Measurements from ENCODE around the gene AKNAD1. TPM values are rescaled to one million over a fixed set of nuclear protein-coding genes. Genes with fewer than 3 reads are reported as not detected.

The AKNAD1 gene
- total and polyA plus RNA-seq, 2 donors = 0.14 to 0.84 TPM

- Histone ChIP-seq H3K27me3 (ENCODE audit: control insufficient read depth in 2 of 2, insufficient read depth in 1 of 2, low read length in 1 of 2) (no peaks in the 10 kb centered on the region), H3K4me1 (ENCODE audit: control insufficient read depth in 2 of 2, insufficient read depth in 2 of 2, low read length in 2 of 2) (no peaks in the 10 kb centered on the region), H3K27ac (ENCODE audit: low read depth in 1 of 2, low read length in 1 of 2) (no peak overlapping the region), H3K36me3 (ENCODE audit: control insufficient read depth in 2 of 2, insufficient read depth in 2 of 2, low read length in 1 of 2) (peaks cover 6 to 16% of the 10 kb centered on the region in 2 donors), H3K4me3 (ENCODE audit: low read length in 2 of 2) (no peak overlapping the region), H3K9me3 (ENCODE audit: control insufficient read depth in 2 of 2, insufficient read depth in 1 of 2, low read length in 1 of 2) (no peaks in the 10 kb centered on the region)
- 97% methylated on average over 2 of the region's 2 CpGs for WGBS
- no peak for DNase-seq (ENCODE audit: low read depth in 6 of 9, low spot score in 9 of 9)
Observed at GRCh38 chr1:108813326-108813725, 43.6 kb downstream of the AKNAD1 start.

- Histone ChIP-seq H3K4me3 (ENCODE audit: low read length in 2 of 2) (no peak overlapping the region), H3K27me3 (ENCODE audit: control insufficient read depth in 2 of 2, insufficient read depth in 1 of 2, low read length in 1 of 2) (no peaks in the 10 kb centered on the region), H3K9me3 (ENCODE audit: control insufficient read depth in 2 of 2, insufficient read depth in 1 of 2, low read length in 1 of 2) (no peaks in the 10 kb centered on the region), H3K4me1 (ENCODE audit: control insufficient read depth in 2 of 2, insufficient read depth in 2 of 2, low read length in 2 of 2) (no peaks in the 10 kb centered on the region), H3K36me3 (ENCODE audit: control insufficient read depth in 2 of 2, insufficient read depth in 2 of 2, low read length in 1 of 2) (peaks cover 15 to 23% of the 10 kb centered on the region in 2 donors), H3K27ac (ENCODE audit: low read depth in 1 of 2, low read length in 1 of 2) (no peak overlapping the region)
- 97% methylated on average over 3 of the region's 3 CpGs for WGBS
- DNase-seq (ENCODE audit: low read depth in 6 of 9, low spot score in 9 of 9) = no peak
Observed at GRCh38 chr1:108811611-108812010, 45.3 kb downstream of the AKNAD1 start.

DNA sequence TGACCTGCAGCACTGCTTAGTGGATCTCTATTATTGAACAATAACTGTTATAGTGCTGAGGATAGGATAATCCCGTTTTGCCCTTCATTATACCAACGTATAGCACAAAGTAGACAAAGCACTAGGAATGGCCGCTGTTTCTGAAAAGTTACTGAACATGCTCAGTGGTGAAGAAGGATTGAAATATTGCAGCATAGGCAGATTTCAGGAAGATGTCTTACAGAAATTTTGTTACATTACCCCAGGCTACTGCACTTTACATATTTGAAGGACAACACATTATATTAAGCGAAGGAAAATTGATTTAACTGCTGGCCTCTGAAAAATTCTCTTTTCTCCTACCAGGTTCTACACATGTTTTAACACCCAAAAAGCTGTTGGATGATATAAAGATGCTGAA, 48.5 kb downstream of the AKNAD1 start:
- 98% methylated on average over 4 of the region's 4 CpGs for WGBS
- no peaks in the 10 kb centered on the region for H3K4me1 ChIP-seq (ENCODE audit: control insufficient read depth in 2 of 2, insufficient read depth in 2 of 2, low read length in 2 of 2)
- H3K36me3 ChIP-seq (ENCODE audit: control insufficient read depth in 2 of 2, insufficient read depth in 2 of 2, low read length in 1 of 2) = peaks cover 26 to 32% of the 10 kb centered on the region in 2 donors
- DNase-seq (ENCODE audit: low read depth in 6 of 9, low spot score in 9 of 9) = no peak
- H3K27me3 ChIP-seq (ENCODE audit: control insufficient read depth in 2 of 2, insufficient read depth in 1 of 2, low read length in 1 of 2) = no peaks in the 10 kb centered on the region
- H3K4me3 ChIP-seq (ENCODE audit: low read length in 2 of 2) = no peak overlapping the region
- H3K27ac ChIP-seq (ENCODE audit: low read depth in 1 of 2, low read length in 1 of 2) = no peak overlapping the region
- no peaks in the 10 kb centered on the region for H3K9me3 ChIP-seq (ENCODE audit: control insufficient read depth in 2 of 2, insufficient read depth in 1 of 2, low read length in 1 of 2)

- H3K27me3 ChIP-seq (ENCODE audit: control insufficient read depth in 2 of 2, insufficient read depth in 1 of 2, low read length in 1 of 2) = no peaks in the 10 kb centered on the region
- no peak for DNase-seq (ENCODE audit: low read depth in 6 of 9, low spot score in 9 of 9)
- H3K27ac ChIP-seq (ENCODE audit: low read depth in 1 of 2, low read length in 1 of 2) = no peak overlapping the region
- no peaks in the 10 kb centered on the region for H3K4me1 ChIP-seq (ENCODE audit: control insufficient read depth in 2 of 2, insufficient read depth in 2 of 2, low read length in 2 of 2)
- WGBS = 97% methylated on average over 11 of the region's 11 CpGs
- peaks cover 26 to 46% of the 10 kb centered on the region in 2 donors for H3K36me3 ChIP-seq (ENCODE audit: control insufficient read depth in 2 of 2, insufficient read depth in 2 of 2, low read length in 1 of 2)
- H3K4me3 ChIP-seq (ENCODE audit: low read length in 2 of 2) = no peak overlapping the region
- no peaks in the 10 kb centered on the region for H3K9me3 ChIP-seq (ENCODE audit: control insufficient read depth in 2 of 2, insufficient read depth in 1 of 2, low read length in 1 of 2)
Observed at GRCh38 chr1:108803548-108803947, 53.3 kb downstream of the AKNAD1 start.

- Histone ChIP-seq H3K27ac (ENCODE audit: low read depth in 1 of 2, low read length in 1 of 2) (no peak overlapping the region), H3K36me3 (ENCODE audit: control insufficient read depth in 2 of 2, insufficient read depth in 2 of 2, low read length in 1 of 2) (peaks cover 22 to 33% of the 10 kb centered on the region in 2 donors), H3K4me1 (ENCODE audit: control insufficient read depth in 2 of 2, insufficient read depth in 2 of 2, low read length in 2 of 2) (no peaks in the 10 kb centered on the region), H3K27me3 (ENCODE audit: control insufficient read depth in 2 of 2, insufficient read depth in 1 of 2, low read length in 1 of 2) (no peaks in the 10 kb centered on the region), H3K4me3 (ENCODE audit: low read length in 2 of 2) (no peak overlapping the region), H3K9me3 (ENCODE audit: control insufficient read depth in 2 of 2, insufficient read depth in 1 of 2, low read length in 1 of 2) (no peaks in the 10 kb centered on the region)
- DNase-seq (ENCODE audit: low read depth in 6 of 9, low spot score in 9 of 9) = no peak
Observed at GRCh38 chr1:108801101-108801500, 55.8 kb downstream of the AKNAD1 start.

DNA sequence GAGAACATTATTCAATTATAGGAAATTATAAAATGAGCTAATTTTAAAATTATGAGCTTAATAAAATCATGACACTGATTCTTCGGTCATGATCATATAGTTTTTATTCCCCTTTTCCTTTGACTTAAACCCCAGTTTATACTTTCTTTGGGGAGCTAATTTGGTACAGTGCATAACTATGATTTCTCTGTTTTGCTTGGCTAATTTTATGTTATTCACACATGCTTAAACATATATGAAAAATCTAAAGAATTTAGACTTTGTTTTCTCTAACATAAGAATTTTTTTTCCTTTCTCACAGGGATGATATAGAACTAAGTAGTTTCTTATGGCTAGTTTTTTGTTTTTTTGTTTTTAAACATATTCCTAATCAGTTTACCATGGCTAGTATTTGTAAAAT, 57.9 kb downstream of the AKNAD1 start:
- whole genome bisulfite sequencing = 97% methylated on average over 1 of the region's 1 CpG
- Histone ChIP-seq H3K36me3 (ENCODE audit: control insufficient read depth in 2 of 2, insufficient read depth in 2 of 2, low read length in 1 of 2) (peaks cover 21 to 40% of the 10 kb centered on the region in 2 donors), H3K4me3 (ENCODE audit: low read length in 2 of 2) (no peak overlapping the region), H3K4me1 (ENCODE audit: control insufficient read depth in 2 of 2, insufficient read depth in 2 of 2, low read length in 2 of 2) (no peaks in the 10 kb centered on the region), H3K9me3 (ENCODE audit: control insufficient read depth in 2 of 2, insufficient read depth in 1 of 2, low read length in 1 of 2) (no peaks in the 10 kb centered on the region), H3K27ac (ENCODE audit: low read depth in 1 of 2, low read length in 1 of 2) (no peak overlapping the region), H3K27me3 (ENCODE audit: control insufficient read depth in 2 of 2, insufficient read depth in 1 of 2, low read length in 1 of 2) (no peaks in the 10 kb centered on the region)
- DNase-seq (ENCODE audit: low read depth in 6 of 9, low spot score in 9 of 9) = no peak

- no peak for DNase-seq (ENCODE audit: low read depth in 6 of 9, low spot score in 9 of 9)
- Histone ChIP-seq H3K27me3 (ENCODE audit: control insufficient read depth in 2 of 2, insufficient read depth in 1 of 2, low read length in 1 of 2) (no peaks in the 10 kb centered on the region), H3K36me3 (ENCODE audit: control insufficient read depth in 2 of 2, insufficient read depth in 2 of 2, low read length in 1 of 2) (peaks cover 14 to 32% of the 10 kb centered on the region in 2 donors), H3K4me1 (ENCODE audit: control insufficient read depth in 2 of 2, insufficient read depth in 2 of 2, low read length in 2 of 2) (no peaks in the 10 kb centered on the region), H3K4me3 (ENCODE audit: low read length in 2 of 2) (no peak overlapping the region), H3K27ac (ENCODE audit: low read depth in 1 of 2, low read length in 1 of 2) (no peak overlapping the region), H3K9me3 (ENCODE audit: control insufficient read depth in 2 of 2, insufficient read depth in 1 of 2, low read length in 1 of 2) (peaks cover 0 to 1% of the 10 kb centered on the region in 2 donors)
- WGBS = 100% methylated on average over 2 of the region's 2 CpGs
Observed at GRCh38 chr1:108792420-108792819, 64.5 kb downstream of the AKNAD1 start.

DNA sequence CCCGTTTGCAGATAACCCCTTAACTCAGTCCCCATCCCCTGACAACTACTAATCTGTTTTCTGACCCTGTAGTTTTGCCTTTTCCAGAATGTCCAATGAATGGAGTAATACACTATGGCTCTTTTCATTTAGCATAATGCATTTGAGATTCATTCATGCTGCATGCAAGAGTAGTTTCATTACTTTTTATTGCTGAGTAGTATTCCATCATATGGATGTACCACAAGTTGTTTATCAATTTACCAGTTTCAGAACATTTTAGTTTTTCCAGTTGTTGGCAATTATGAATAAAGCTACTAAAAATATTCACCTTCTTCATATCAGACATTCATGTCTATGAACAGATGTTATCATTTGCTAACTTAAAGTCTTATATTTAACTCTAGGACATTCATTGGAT, 65.1 kb downstream of the AKNAD1 start:
- H3K4me3 ChIP-seq (ENCODE audit: low read length in 2 of 2) = no peak overlapping the region
- no peaks in the 10 kb centered on the region for H3K4me1 ChIP-seq (ENCODE audit: control insufficient read depth in 2 of 2, insufficient read depth in 2 of 2, low read length in 2 of 2)
- no peak overlapping the region for H3K27ac ChIP-seq (ENCODE audit: low read depth in 1 of 2, low read length in 1 of 2)
- no peak for DNase-seq (ENCODE audit: low read depth in 6 of 9, low spot score in 9 of 9)
- H3K36me3 ChIP-seq (ENCODE audit: control insufficient read depth in 2 of 2, insufficient read depth in 2 of 2, low read length in 1 of 2) = peaks cover 9 to 30% of the 10 kb centered on the region in 2 donors
- no peaks in the 10 kb centered on the region for H3K27me3 ChIP-seq (ENCODE audit: control insufficient read depth in 2 of 2, insufficient read depth in 1 of 2, low read length in 1 of 2)
- peaks cover 0 to 1% of the 10 kb centered on the region in 2 donors for H3K9me3 ChIP-seq (ENCODE audit: control insufficient read depth in 2 of 2, insufficient read depth in 1 of 2, low read length in 1 of 2)
- WGBS = 96% methylated on average over 1 of the region's 1 CpG

DNA sequence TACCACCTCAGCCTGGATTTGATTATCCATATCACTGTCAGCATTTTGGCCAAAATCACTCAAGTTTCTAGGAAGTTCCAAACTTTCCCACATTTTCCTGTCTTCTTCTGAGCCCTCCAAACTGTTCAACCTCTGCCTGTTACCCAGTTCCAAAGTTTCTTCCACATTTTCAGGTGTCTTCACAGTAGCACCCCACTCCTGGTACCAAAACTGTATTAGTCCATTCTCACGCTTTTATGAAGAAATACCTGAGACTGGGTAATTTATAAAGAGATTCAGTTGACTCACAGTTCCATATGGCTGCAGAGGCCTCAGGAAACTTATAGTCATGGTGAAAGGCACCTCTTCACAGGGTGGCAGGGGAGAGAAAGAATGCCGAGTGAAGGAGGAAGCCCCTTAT, 71.0 kb downstream of the AKNAD1 start:
- no peaks in the 10 kb centered on the region for H3K4me1 ChIP-seq (ENCODE audit: control insufficient read depth in 2 of 2, insufficient read depth in 2 of 2, low read length in 2 of 2)
- H3K4me3 ChIP-seq (ENCODE audit: low read length in 2 of 2) = no peak overlapping the region
- peaks cover 24 to 36% of the 10 kb centered on the region in 2 donors for H3K36me3 ChIP-seq (ENCODE audit: control insufficient read depth in 2 of 2, insufficient read depth in 2 of 2, low read length in 1 of 2)
- no peaks in the 10 kb centered on the region for H3K27me3 ChIP-seq (ENCODE audit: control insufficient read depth in 2 of 2, insufficient read depth in 1 of 2, low read length in 1 of 2)
- H3K9me3 ChIP-seq (ENCODE audit: control insufficient read depth in 2 of 2, insufficient read depth in 1 of 2, low read length in 1 of 2) = peaks cover 8 to 9% of the 10 kb centered on the region in 2 donors
- no peak for DNase-seq (ENCODE audit: low read depth in 6 of 9, low spot score in 9 of 9)
- no peak overlapping the region for H3K27ac ChIP-seq (ENCODE audit: low read depth in 1 of 2, low read length in 1 of 2)
- 96% methylated on average over 2 of the region's 2 CpGs for WGBS

- H3K36me3 ChIP-seq (ENCODE audit: control insufficient read depth in 2 of 2, insufficient read depth in 2 of 2, low read length in 1 of 2) = peaks cover 24 to 36% of the 10 kb centered on the region in 2 donors
Observed at GRCh38 chr1:108785264-108785663, 71.6 kb downstream of the AKNAD1 start.

More at GRCh38 chr1:108785264-108785663, 71.6 kb downstream of the AKNAD1 start:
- Histone ChIP-seq H3K27ac (ENCODE audit: low read depth in 1 of 2, low read length in 1 of 2) (no peak overlapping the region), H3K27me3 (ENCODE audit: control insufficient read depth in 2 of 2, insufficient read depth in 1 of 2, low read length in 1 of 2) (no peaks in the 10 kb centered on the region), H3K9me3 (ENCODE audit: control insufficient read depth in 2 of 2, insufficient read depth in 1 of 2, low read length in 1 of 2) (peaks cover 8 to 9% of the 10 kb centered on the region in 2 donors), H3K4me1 (ENCODE audit: control insufficient read depth in 2 of 2, insufficient read depth in 2 of 2, low read length in 2 of 2) (no peaks in the 10 kb centered on the region), H3K4me3 (ENCODE audit: low read length in 2 of 2) (no peak overlapping the region)
- DNase-seq (ENCODE audit: low read depth in 6 of 9, low spot score in 9 of 9) = no peak
- WGBS = 98% methylated on average over 6 of the region's 6 CpGs
